GM12891 (cell line): ENCODE data around the gene MED12L.

Experiments used
- POLR2A ChIP-seq: IDR thresholded peaks from 2 replicates; pipeline ENCODE4 v1.6.1; 2011; ENCODE audit warnings: low read depth, low read length, control low read depth
- POLR2AphosphoS5 ChIP-seq: IDR thresholded peaks from 2 replicates; pipeline ENCODE4 v1.6.1; 2011; ENCODE audit warnings: low read depth, low read length, control low read depth
- POU2F2 ChIP-seq: IDR thresholded peaks from 2 replicates; pipeline ENCODE4 v1.6.1; 2011; ENCODE audit warnings: low read depth, mild to moderate bottlenecking, control low read depth, low read length, moderate library complexity
- TAF1 ChIP-seq: IDR thresholded peaks from 2 replicates; pipeline ENCODE4 v1.6.1; 2011; ENCODE audit warnings: low read depth, low read length, control low read depth

DNA sequence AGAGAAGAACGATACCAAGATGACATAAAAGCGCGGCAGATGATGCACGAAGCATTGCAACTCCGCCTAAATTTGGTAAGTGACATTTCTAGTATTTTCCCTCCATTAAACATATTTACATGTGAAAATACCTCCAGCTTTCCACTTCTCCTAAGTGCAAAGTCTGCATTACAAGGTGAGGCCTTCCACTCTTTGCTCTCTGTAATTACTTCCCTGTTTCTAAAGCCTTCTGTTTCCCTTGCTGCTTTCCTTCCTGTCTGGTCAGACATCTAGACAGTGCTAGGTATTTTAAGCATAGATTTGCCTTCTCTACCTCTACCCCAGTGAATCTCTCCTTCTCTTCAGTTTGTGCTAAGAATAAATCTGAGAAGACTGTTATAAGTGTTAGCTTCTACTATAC, 297.2 kb downstream of the MED12L start:
- TF ChIP-seq TAF1 (no peak), POLR2AphosphoS5 (no peak), POLR2A (no peak), POU2F2 (no peak)
